Right lobe of liver (tissue), 6 donors: ENCODE measurements around the gene CACNA2D3. TPM values are rescaled to one million over a fixed set of nuclear protein-coding genes. Genes with fewer than 3 reads are reported as not detected.

Source experiments
- ATAC-seq, 4 donors: fragments of 200-7000 bp; cut with Tn5 transposase; one replicate each; pipeline ENCODE4 v1.9.1; 2020; ENCODE audit warnings: mild to moderate bottlenecking in 4 of 4, moderate library complexity in 4 of 4
- DNase-seq, 3 donors: peaks; one replicate each; pipeline ENCODE4 v3.0.0-alpha.2; 2020
- H3K27ac ChIP-seq, 3 donors: fragments of 200-600 bp; one replicate each; pipeline ENCODE4 v1.8.0; 2022
- H3K27me3 ChIP-seq, 2 donors: fragments of 200-600 bp; one replicate each; pipeline ENCODE4 v1.8.0; 2022
- H3K36me3 ChIP-seq, 4 donors: fragments of 200-600 bp; sonication (generic) in 1 of 4; one replicate each; pipeline versions ENCODE4 v1.5.1 to v1.8.0; 2017 to 2022; ENCODE audit warnings: control low read depth in 1 of 4
- H3K4me1 ChIP-seq, 4 donors: fragments of 200-600 bp; sonication (generic) in 1 of 4; one replicate each; pipeline versions ENCODE4 v1.5.1 to v1.8.0; 2017 to 2022; ENCODE audit warnings: control low read depth in 1 of 4
- H3K4me3 ChIP-seq, 3 donors: fragments of 200-600 bp; one replicate each; pipeline ENCODE4 v1.8.0; 2022
- H3K9me3 ChIP-seq, 4 donors: fragments of 200-600 bp; sonication (generic) in 1 of 4; one replicate each; pipeline versions ENCODE4 v1.5.1 to v1.8.0; 2017 to 2022; ENCODE audit warnings: control low read depth in 1 of 4
- CTCF ChIP-seq, 4 donors: fragments of 200-600 bp in 3 of 4; fragments of 450-650 bp in 1 of 4; IDR thresholded peaks; one replicate each; pipeline versions ENCODE4 v1.5.1 to v1.8.0; 2016 to 2022; ENCODE audit warnings: antibody characterized with exemption in 4 of 4, mild to moderate bottlenecking in 2 of 4
- POLR2A ChIP-seq: fragments of 450-650 bp; IDR thresholded peaks from one replicate; pipeline ENCODE4 v1.6.1; 2017; ENCODE audit warnings: antibody characterized with exemption, mild to moderate bottlenecking
- WGBS: methylation state at CpG from one replicate; pipeline ENCODE4 v1.1.6; 2018; ENCODE audit warnings: low coverage, low lambda C conversion rate; ENCODE audit not compliant: insufficient coverage; ENCODE audit errors: missing lambda C conversion rate; 5-methylcytosine and 5-hydroxymethylcytosine counted together
- intact Hi-C, 2 donors: fragments of 100-400 bp; cut with DNase I; formaldehyde crosslinking; loops; one replicate each; pipeline versions ENCODE4 v1.11.2 to v1.14.1; 2022
- total RNA-seq, 6 experiments: library from RNA; depleted of rRNA in 2 of 6; stranded (reverse); fragments of >200 nt in 2 of 6; fragmentation: NEBNext Ultra II Directional in 3 of 6; extraction: Animal tissue kit (Norgen Biotek cat#: 25700) in 3 of 6; gene quantifications; one replicate each; pipeline versions ENCODE4 v1.1.0 to v1.2.4, GENCODE V29; 2016 to 2023
- donor health status: DM: no; HTN: yes; CAD: no.
- donor health status: DM: no; HTN: no; CAD: no.
- donor health status: DM: no; HTN: no; CAD: no.
- donor health status: DM: no; HTN: yes; CAD: no.
- donor health status: DM: no; HTN: yes; CAD: no.

Gene CACNA2D3
- total RNA-seq, 6 experiments from 2014 or later = 0.28 to 0.87 TPM; not detected in 4

GRCh38 chr3:54180921-54181320 lies 58.6 kb downstream of the CACNA2D3 start:
- Histone ChIP-seq H3K4me3 (no peak overlapping the region), H3K27me3 (no peaks in the 10 kb centered on the region), H3K27ac (no peak overlapping the region), H3K4me1 (no peaks in the 10 kb centered on the region), H3K36me3 (no peaks in the 10 kb centered on the region), H3K9me3 (no peaks in the 10 kb centered on the region)
- ATAC-seq (no peak), DNase-seq (no peak)
- intact Hi-C loops = no loop called here
- no peak for TF ChIP-seq CTCF (IDR thresholded peaks at IDR 0.05)
- no peak for TF ChIP-seq POLR2A

DNA sequence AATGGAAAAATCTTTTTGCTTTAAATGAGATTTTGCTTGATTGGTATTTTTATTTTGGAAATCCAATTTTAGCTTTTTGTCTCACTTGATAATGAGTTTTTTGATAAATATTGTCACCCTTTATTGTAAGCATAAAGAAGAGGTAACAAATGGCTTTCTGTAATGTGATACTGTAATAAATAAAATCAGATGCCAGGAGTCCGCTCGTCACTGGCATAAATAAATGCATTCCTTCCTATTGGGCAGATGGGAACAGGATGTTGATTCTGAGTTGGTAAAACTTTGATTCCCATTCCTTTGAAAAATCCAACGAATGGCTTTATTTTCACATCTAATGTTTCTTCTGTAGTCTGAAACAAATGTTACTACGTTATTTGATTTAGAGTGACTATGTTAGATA lies 59.9 kb downstream of the CACNA2D3 start:
- Histone ChIP-seq H3K9me3 (no peaks in the 10 kb centered on the region), H3K4me1 (no peaks in the 10 kb centered on the region), H3K36me3 (no peaks in the 10 kb centered on the region), H3K27ac (no peak overlapping the region), H3K27me3 (no peaks in the 10 kb centered on the region), H3K4me3 (no peak overlapping the region)
- ATAC-seq (no peak), DNase-seq (no peak)
- intact Hi-C loops = no loop called here
- no peak for TF ChIP-seq POLR2A
- no peak for TF ChIP-seq CTCF (IDR thresholded peaks at IDR 0.05)
- WGBS = 57% methylated on average over 4 of the region's 4 CpGs

GRCh38 chr3:54185740-54186139 lies 63.4 kb downstream of the CACNA2D3 start:
- Histone ChIP-seq H3K27me3 (no peaks in the 10 kb centered on the region), H3K9me3 (no peaks in the 10 kb centered on the region), H3K27ac (no peak overlapping the region), H3K4me3 (no peak overlapping the region), H3K4me1 (no peaks in the 10 kb centered on the region), H3K36me3 (no peaks in the 10 kb centered on the region)
- DNase-seq (no peak), ATAC-seq (no peak)
- TF ChIP-seq POLR2A = no peak
- intact Hi-C loops = no loop called here

GRCh38 chr3:54188176-54188791 lies 65.9 kb downstream of the CACNA2D3 start:
- Histone ChIP-seq H3K27me3 (no peaks in the 10 kb centered on the region), H3K4me3 (no peak overlapping the region), H3K9me3 (no peaks in the 10 kb centered on the region), H3K4me1 (no peaks in the 10 kb centered on the region), H3K36me3 (no peaks in the 10 kb centered on the region), H3K27ac (no peak overlapping the region)
- intact Hi-C loops = no loop called here
- peak in 2 of 3 donors; percentile 28 to 48 for DNase-seq
- 33% methylated on average over 6 of the region's 6 CpGs for WGBS
- TF ChIP-seq POLR2A (no peak), CTCF (IDR thresholded peaks at IDR 0.05) (no peak)
- ATAC-seq = peak; percentile 52 to 79 (median 70)

- 75% methylated on average over 4 of the region's 4 CpGs for WGBS
- H3K27ac ChIP-seq = no peak overlapping the region
- no peaks in the 10 kb centered on the region for H3K4me1 ChIP-seq
- intact Hi-C loops = no loop called here
- DNase-seq (no peak), ATAC-seq (no peak)
- H3K27me3 ChIP-seq = no peaks in the 10 kb centered on the region
- no peak overlapping the region for H3K4me3 ChIP-seq
- TF ChIP-seq POLR2A (no peak), CTCF (IDR thresholded peaks at IDR 0.05) (no peak)
- no peaks in the 10 kb centered on the region for H3K36me3 ChIP-seq
- H3K9me3 ChIP-seq = no peaks in the 10 kb centered on the region
Observed at GRCh38 chr3:54191220-54191619, 68.9 kb downstream of the CACNA2D3 start.
